ENCODE results near the gene XYLT1. TPM values are rescaled to one million over a fixed set of nuclear protein-coding genes. Genes with fewer than 3 reads are reported as not detected.

Gene XYLT1
- total and polyA plus RNA-seq, 10 of the 15 experiments (the other 5 are each of a cell fraction or from before 2014, with no cell fraction given) = 0.88 to 14.8 (median 5.8) TPM

- Histone ChIP-seq H3K9ac (ENCODE audit: control insufficient read depth, insufficient read depth, low read length) (no peak overlapping the region), H4K20me1 (ENCODE audit: control insufficient read depth, insufficient read depth) (no peaks in the 10 kb centered on the region), H2AFZ (ENCODE audit: control insufficient read depth, low read depth, low read length) (no peak overlapping the region), H3K79me2 (ENCODE audit: control insufficient read depth, insufficient read depth, low read length) (no peaks in the 10 kb centered on the region), H3K4me2 (ENCODE audit: control insufficient read depth, insufficient read depth) (peak overlapping the region; percentile 38), H3K36me3 (ENCODE audit: control insufficient read depth in 2 of 2, insufficient read depth in 2 of 2, low read length in 1 of 2) (no peaks in the 10 kb centered on the region), H3K4me3 (no peak overlapping the region), H3K27me3 (replicated peaks in 1 of 2; ENCODE audit: control insufficient read depth in 2 of 2, insufficient read depth in 2 of 2, low read length in 1 of 2) (no peaks in the 10 kb centered on the region), H3K27ac (ENCODE audit: control insufficient read depth, insufficient read depth) (no peak overlapping the region), H3K9me3 (replicated peaks; ENCODE audit: control insufficient read depth, insufficient read depth, low read length) (no peaks in the 10 kb centered on the region), H3K4me1 (ENCODE audit: control insufficient read depth, insufficient read depth, low read length) (peaks cover 29% of the 10 kb centered on the region)
- ChIA-PET RAD21 (ENCODE audit: unreplicated experiment) (interaction anchor here (1.0 to 7.0 kb wide), 4 partner anchors 27 to 193 kb away, joined by 3 to 67 read pairs (median 32); no protein-coding TSS in a partner anchor), SMC1A (ENCODE audit: uncharacterized antibody, unreplicated experiment) (interaction anchor here (0.7 to 16.7 kb wide), 10 partner anchors 15 to 304 kb away, joined by 3 to 241 read pairs (median 18); no protein-coding TSS in a partner anchor), POLR2A (interaction anchor here (1.2 to 1.4 kb wide), 2 partner anchors 14 to 17 kb away, joined by 3 read pairs; no protein-coding TSS in a partner anchor), CTCF (interaction anchor here (0.9 to 7.0 kb wide), 8 partner anchors 9 to 193 kb away, joined by 3 to 62 read pairs (median 6); no protein-coding TSS in a partner anchor)
- TF ChIP-seq RFX5 (IDR thresholded peaks at IDR 0.05; ENCODE audit: low read depth, low read length) (no peak), NR2C1 (IDR thresholded peaks at IDR 0.05) (peak; percentile 36; the same call in 1 of the 2 replicates), RUNX3 (IDR thresholded peaks at IDR 0.05; ENCODE audit: low read length) (peak; percentile 78), NR2F1 (conservative IDR thresholded peaks at IDR 0.05) (peak; percentile 91), MAX (IDR thresholded peaks at IDR 0.05; ENCODE audit: low read depth, low read length) (no peak), SUPT20H (IDR thresholded peaks at IDR 0.05; ENCODE audit: borderline replicate concordance, control insufficient read depth, low read depth, low read length) (no peak), CHD2 (IDR thresholded peaks at IDR 0.05; ENCODE audit: borderline replicate concordance, low read depth, low read length) (no peak), KDM1A (IDR thresholded peaks at IDR 0.05; ENCODE audit: borderline replicate concordance) (no peak), MTA2 (IDR thresholded peaks at IDR 0.05; ENCODE audit: low read depth) (no peak), CREM (IDR thresholded peaks at IDR 0.05; ENCODE audit: low read depth) (no peak), CHD4 (IDR thresholded peaks at IDR 0.05) (no peak), KAT2A (conservative IDR thresholded peaks at IDR 0.05; ENCODE audit: control insufficient read depth, low read depth, low read length) (no peak), NFXL1 (IDR thresholded peaks at IDR 0.05; ENCODE audit: borderline replicate concordance) (peak; percentile 18; the same call in 1 of the 2 replicates), WRNIP1 (IDR thresholded peaks at IDR 0.05; ENCODE audit: borderline replicate concordance, low read depth, low read length) (no peak), IKZF2 (IDR thresholded peaks at IDR 0.05) (0 out of 4 replicates have a peak, but pooled peaks have one; percentile 29 to 44), CBFB (IDR thresholded peaks at IDR 0.05; ENCODE audit: low read depth) (peak; percentile 62; the same call in 1 of the 2 replicates), EED (IDR thresholded peaks at IDR 0.05; ENCODE audit: low read depth) (peak; percentile 71), YY1 (IDR thresholded peaks at IDR 0.05; ENCODE audit: low read depth, low read length) (no peak)
- WGBS (ENCODE audit: insufficient coverage, insufficient replicate concordance, low lambda C conversion rate, missing lambda C conversion rate) = 55% methylated on average over 9 of the region's 9 CpGs
- ATAC-seq (peak; percentile 44), FAIRE-seq (no peak), DNase-seq (ENCODE audit: low read depth, low spot score) (no peak)
- BruUV-seq (replicated peaks) = no TSS peak
- intact Hi-C loops (cut with micrococcal nuclease; ENCODE audit: unreplicated experiment) (loop anchor here (5.0 kb wide), 1 partner anchor 192 kb away; no protein-coding TSS in a partner anchor), in situ Hi-C loops (cut with MboI) (no loop called here)
These were observed 195.4 kb downstream of the XYLT1 start for GRCh38 chr16:17275076-17276009.

Measured in GM12878 (cell line).